Uterus (tissue), 4 donors: ENCODE measurements around the gene CDON. TPM values are rescaled to one million over a fixed set of nuclear protein-coding genes. Genes with fewer than 3 reads are reported as not detected.

Experiments
- DNase-seq, 2 donors: peaks; one replicate each; pipeline ENCODE4 v3.0.0-alpha.2; 2019 to 2020
- H3K27ac ChIP-seq, 2 donors: fragments of 200-600 bp; sonication (generic); 1 replicate in 1 of 2; 2 replicates in 1 of 2; pipeline ENCODE4 v1.5.1; 2016 to 2018
- H3K27me3 ChIP-seq, 2 donors: fragments of 200-600 bp; sonication (generic); one replicate each; pipeline ENCODE4 v1.5.1; 2018 to 2019; ENCODE audit warnings: control low read depth in 1 of 2
- H3K36me3 ChIP-seq, 2 donors: fragments of 200-600 bp; sonication (generic); one replicate each; pipeline ENCODE4 v1.5.1; 2019; ENCODE audit warnings: control low read depth in 1 of 2
- H3K4me1 ChIP-seq, 2 donors: fragments of 200-600 bp; sonication (generic); one replicate each; pipeline ENCODE4 v1.5.1; 2018 to 2019; ENCODE audit warnings: control low read depth in 1 of 2
- H3K4me3 ChIP-seq, 2 donors: fragments of 200-600 bp; sonication (generic); 1 replicate in 1 of 2; 2 replicates in 1 of 2; pipeline ENCODE4 v1.5.1; 2018 to 2019; ENCODE audit warnings: mild to moderate bottlenecking in 1 of 2
- H3K9me3 ChIP-seq, 2 donors: fragments of 200-600 bp; sonication (generic); one replicate each; pipeline ENCODE4 v1.5.1; 2019; ENCODE audit warnings: control low read depth in 1 of 2
- POLR2A ChIP-seq, 2 donors: fragments of 450-650 bp; IDR thresholded peaks; one replicate each; pipeline ENCODE4 v1.6.1; 2016; ENCODE audit warnings: antibody characterized with exemption in 2 of 2, mild to moderate bottlenecking in 1 of 2, moderate library complexity in 1 of 2
- intact Hi-C: fragments of 100-400 bp; cut with DNase I; formaldehyde crosslinking; loops from one replicate; pipeline ENCODE4 v1.15.1; 2023; ENCODE audit warnings: low total_unique reads
- total RNA-seq, 4 donors: library from RNA; depleted of rRNA in 3 of 4; stranded (reverse); fragments of >200 nt in 3 of 4; gene quantifications; one replicate each; pipeline versions ENCODE4 v1.1.0 to v1.2.4, GENCODE V29; 2014 to 2023
- TF ChIP-seq, protein P1 (sequence below), 4 experiments: fragments of 200-600 bp in 2 of 4; fragments of 450-650 bp in 2 of 4; sonication (generic) in 2 of 4; IDR thresholded peaks; one replicate each; pipeline ENCODE4 v1.5.1; 2016 to 2019; ENCODE audit warnings: antibody characterized with exemption in 4 of 4, mild to moderate bottlenecking in 2 of 4, moderate library complexity in 1 of 4
- donor health status: DM: yes; HTN: yes; CAD: no.

The CDON gene
- total RNA-seq, 4 donors from 2014 or later = 38.5 to 261 (median 213) TPM

DNA sequence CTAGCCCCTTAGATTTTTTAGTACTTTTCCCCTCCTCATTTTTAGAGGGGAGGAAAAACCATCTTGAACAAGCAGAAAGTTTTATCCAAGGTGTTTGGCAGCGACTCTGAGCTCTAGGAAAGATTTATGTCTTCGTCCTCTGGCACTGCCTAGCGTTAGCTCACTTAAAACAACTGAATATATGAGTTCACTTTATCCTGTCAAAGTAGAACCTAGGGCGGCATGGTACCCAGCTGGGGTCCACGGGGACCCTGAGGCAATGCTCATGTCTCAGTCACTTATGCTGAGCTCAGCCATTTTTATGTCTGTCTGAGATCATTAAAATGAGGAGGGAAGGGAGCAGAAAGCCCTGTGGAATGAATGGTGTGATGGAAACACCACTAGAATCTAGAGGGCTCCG, 131.0 kb downstream of the CDON start:
- no peaks in the 10 kb centered on the region for H3K9me3 ChIP-seq
- intact Hi-C loops = no loop called here
- peak in 1 of 2 donors; percentile 70 for DNase-seq
- H3K36me3 ChIP-seq = no peaks in the 10 kb centered on the region
- H3K4me1 ChIP-seq = no peaks in the 10 kb centered on the region
- TF ChIP-seq, protein P1, sequence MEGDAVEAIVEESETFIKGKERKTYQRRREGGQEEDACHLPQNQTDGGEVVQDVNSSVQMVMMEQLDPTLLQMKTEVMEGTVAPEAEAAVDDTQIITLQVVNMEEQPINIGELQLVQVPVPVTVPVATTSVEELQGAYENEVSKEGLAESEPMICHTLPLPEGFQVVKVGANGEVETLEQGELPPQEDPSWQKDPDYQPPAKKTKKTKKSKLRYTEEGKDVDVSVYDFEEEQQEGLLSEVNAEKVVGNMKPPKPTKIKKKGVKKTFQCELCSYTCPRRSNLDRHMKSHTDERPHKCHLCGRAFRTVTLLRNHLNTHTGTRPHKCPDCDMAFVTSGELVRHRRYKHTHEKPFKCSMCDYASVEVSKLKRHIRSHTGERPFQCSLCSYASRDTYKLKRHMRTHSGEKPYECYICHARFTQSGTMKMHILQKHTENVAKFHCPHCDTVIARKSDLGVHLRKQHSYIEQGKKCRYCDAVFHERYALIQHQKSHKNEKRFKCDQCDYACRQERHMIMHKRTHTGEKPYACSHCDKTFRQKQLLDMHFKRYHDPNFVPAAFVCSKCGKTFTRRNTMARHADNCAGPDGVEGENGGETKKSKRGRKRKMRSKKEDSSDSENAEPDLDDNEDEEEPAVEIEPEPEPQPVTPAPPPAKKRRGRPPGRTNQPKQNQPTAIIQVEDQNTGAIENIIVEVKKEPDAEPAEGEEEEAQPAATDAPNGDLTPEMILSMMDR (IDR thresholded peaks at IDR 0.05) = no peak
- TF ChIP-seq POLR2A (IDR thresholded peaks at IDR 0.05) = no peak
- H3K4me3 ChIP-seq = no peak overlapping the region
- H3K27me3 ChIP-seq = no peaks in the 10 kb centered on the region
- H3K27ac ChIP-seq = peak overlapping the region; percentile 66 to 68

DNA sequence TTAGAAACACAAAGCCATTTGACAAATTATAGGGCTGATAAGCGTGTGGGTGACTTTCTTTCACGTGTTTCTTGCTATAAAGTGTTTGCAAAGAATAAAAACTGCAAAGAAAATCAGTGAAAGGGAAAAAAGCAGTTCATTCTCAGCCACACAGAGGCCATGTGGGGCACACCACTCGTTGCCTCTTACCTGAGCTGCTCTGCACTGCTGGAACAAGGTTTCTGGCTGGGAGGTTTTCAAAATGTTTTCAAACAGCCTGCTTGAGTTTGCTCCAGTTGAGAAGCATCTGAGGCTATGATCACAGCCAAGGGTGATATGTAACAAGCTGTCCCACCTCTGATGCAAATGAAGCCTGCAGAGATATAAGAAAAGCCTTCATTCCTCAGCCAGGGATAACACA, 131.6 kb downstream of the CDON start:
- H3K27ac ChIP-seq = peak overlapping the region; percentile 66 to 68
- DNase-seq = no peak
- H3K36me3 ChIP-seq = no peaks in the 10 kb centered on the region
- TF ChIP-seq POLR2A (IDR thresholded peaks at IDR 0.05) = no peak
- TF ChIP-seq, protein P1 (IDR thresholded peaks at IDR 0.05) = no peak
- H3K4me1 ChIP-seq = no peaks in the 10 kb centered on the region
- intact Hi-C loops = no loop called here
- no peak overlapping the region for H3K4me3 ChIP-seq
- no peaks in the 10 kb centered on the region for H3K9me3 ChIP-seq
- no peaks in the 10 kb centered on the region for H3K27me3 ChIP-seq

DNA sequence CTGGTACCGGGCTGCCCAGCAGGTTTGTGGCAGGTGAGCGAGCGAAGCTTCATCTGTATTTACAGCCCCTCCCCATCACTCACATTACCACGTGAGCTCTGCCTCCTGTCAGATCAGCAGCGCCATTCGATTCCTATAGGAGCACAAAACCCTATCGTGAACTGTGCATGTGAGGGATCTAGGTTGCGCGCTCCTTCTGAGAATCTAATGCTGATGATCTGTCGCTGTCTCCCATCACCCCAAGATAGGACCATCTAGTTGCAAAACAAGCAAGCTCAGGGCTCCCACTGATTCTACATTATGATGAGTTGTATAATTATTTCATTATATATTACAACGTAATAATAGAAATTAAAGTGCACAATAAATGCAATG, 132.6 kb downstream of the CDON start:
- H3K4me3 ChIP-seq = no peak overlapping the region
- intact Hi-C loops = no loop called here

DNA sequence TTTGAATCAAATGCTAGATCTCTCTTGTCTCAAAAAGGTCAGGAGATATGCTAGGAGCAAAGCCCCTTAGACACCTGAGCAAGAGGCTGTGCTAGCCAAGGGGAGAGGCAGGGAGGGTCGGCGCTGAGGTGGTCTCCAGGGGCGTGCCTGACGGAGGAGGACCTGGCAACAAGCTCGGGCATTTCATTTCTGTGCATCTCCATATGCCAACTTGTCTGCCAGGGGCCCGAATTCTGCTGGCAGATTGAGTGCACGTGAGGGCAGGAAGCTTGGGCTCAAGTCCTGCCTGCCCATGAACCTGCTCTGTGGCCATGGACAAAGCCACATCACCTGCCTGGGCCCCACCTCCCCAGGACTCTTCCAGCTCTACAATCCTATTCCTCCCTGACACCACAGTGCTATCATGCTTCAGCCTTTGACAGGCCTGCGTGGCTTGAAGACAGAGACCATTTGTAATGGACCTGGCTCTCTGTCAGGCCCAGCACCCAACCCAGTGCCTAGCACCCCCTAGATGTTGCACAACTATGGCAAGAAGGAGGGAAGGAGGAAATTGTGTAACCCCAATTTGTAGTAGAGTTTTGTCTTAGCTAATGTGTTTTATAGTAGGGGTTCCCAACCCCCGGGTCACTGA, 133.1 kb downstream of the CDON start:
- TF ChIP-seq, protein P1 (IDR thresholded peaks at IDR 0.05) = no peak
- no peak for TF ChIP-seq POLR2A (IDR thresholded peaks at IDR 0.05)
- Histone ChIP-seq H3K27ac (peak overlapping the region; percentile 8 to 34), H3K9me3 (no peaks in the 10 kb centered on the region), H3K36me3 (no peaks in the 10 kb centered on the region), H3K4me3 (no peak overlapping the region), H3K4me1 (no peaks in the 10 kb centered on the region), H3K27me3 (no peaks in the 10 kb centered on the region)
- intact Hi-C loops = no loop called here
- no peak for DNase-seq

More for the DNA sequence above, 132.6 kb downstream of the CDON start:
- no peak for DNase-seq
- no peaks in the 10 kb centered on the region for H3K27me3 ChIP-seq
- peak overlapping the region; percentile 8 to 34 for H3K27ac ChIP-seq
- no peaks in the 10 kb centered on the region for H3K36me3 ChIP-seq
- H3K4me1 ChIP-seq = no peaks in the 10 kb centered on the region
- H3K9me3 ChIP-seq = no peaks in the 10 kb centered on the region
- TF ChIP-seq, protein P1 (IDR thresholded peaks at IDR 0.05) = no peak
- TF ChIP-seq POLR2A (IDR thresholded peaks at IDR 0.05) = no peak

DNA sequence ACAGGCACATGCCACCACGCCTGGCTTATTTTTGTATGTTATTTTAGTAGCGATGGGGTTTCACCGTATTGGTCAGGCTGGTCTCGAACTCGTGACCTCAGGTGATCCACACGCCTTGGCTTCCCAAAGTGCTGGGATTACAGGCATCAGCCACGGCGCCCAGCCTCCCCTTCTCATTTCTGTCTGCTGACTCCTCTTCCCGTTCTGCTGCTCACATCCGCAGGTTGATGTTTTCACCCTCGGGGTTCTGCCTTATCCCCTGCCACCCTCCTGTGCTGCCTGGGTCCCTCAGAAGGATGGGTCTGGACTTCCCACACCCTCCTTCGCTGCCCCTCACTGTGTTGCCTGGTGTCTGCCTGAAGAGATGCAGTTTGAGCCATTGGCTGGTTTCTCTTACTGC, 136.0 kb downstream of the CDON start:
- no peaks in the 10 kb centered on the region for H3K4me1 ChIP-seq
- H3K9me3 ChIP-seq = no peaks in the 10 kb centered on the region

More for the DNA sequence above, 136.0 kb downstream of the CDON start:
- Histone ChIP-seq H3K27me3 (no peaks in the 10 kb centered on the region), H3K27ac (no peak overlapping the region), H3K36me3 (no peaks in the 10 kb centered on the region), H3K4me3 (no peak overlapping the region)
- DNase-seq = no peak
- TF ChIP-seq POLR2A (IDR thresholded peaks at IDR 0.05) = no peak
- TF ChIP-seq, protein P1 (IDR thresholded peaks at IDR 0.05) = no peak
- intact Hi-C loops = no loop called here
